Measurements from ENCODE around the gene POLR2H.

DNA sequence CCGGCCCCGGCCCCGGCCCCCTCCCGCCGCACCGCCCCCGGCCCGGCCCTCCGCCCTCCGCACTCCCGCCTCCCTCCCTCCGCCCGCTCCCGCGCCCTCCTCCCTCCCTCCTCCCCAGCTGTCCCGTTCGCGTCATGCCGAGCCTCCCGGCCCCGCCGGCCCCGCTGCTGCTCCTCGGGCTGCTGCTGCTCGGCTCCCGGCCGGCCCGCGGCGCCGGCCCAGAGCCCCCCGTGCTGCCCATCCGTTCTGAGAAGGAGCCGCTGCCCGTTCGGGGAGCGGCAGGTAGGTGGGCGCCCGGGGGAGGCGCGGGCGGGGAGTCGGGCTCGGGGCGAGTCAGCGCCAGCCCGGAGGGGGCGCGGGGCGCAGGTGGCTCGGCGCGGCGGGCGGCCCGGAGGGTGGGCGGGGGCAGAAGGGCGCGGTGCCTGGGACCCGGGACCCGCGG, 18.7 kb downstream of the POLR2H start:
- TF ChIP-seq, protein P1, sequence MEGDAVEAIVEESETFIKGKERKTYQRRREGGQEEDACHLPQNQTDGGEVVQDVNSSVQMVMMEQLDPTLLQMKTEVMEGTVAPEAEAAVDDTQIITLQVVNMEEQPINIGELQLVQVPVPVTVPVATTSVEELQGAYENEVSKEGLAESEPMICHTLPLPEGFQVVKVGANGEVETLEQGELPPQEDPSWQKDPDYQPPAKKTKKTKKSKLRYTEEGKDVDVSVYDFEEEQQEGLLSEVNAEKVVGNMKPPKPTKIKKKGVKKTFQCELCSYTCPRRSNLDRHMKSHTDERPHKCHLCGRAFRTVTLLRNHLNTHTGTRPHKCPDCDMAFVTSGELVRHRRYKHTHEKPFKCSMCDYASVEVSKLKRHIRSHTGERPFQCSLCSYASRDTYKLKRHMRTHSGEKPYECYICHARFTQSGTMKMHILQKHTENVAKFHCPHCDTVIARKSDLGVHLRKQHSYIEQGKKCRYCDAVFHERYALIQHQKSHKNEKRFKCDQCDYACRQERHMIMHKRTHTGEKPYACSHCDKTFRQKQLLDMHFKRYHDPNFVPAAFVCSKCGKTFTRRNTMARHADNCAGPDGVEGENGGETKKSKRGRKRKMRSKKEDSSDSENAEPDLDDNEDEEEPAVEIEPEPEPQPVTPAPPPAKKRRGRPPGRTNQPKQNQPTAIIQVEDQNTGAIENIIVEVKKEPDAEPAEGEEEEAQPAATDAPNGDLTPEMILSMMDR (IDR thresholded peaks at IDR 0.05), result no peak
- no peak for TF ChIP-seq POLR2A (IDR thresholded peaks at IDR 0.05)
- TF ChIP-seq EP300 (IDR thresholded peaks at IDR 0.05), result no peak
- no peak for TF ChIP-seq POLR2AphosphoS5 (IDR thresholded peaks at IDR 0.05)
